VCaP (cell line): Measurements from ENCODE around the gene JCHAIN.

Experiments used
- H3K27ac ChIP-seq: fragments of 450-650 bp; 2 replicates; pipeline ENCODE4 v1.5.1; 2017
- TF ChIP-seq, protein P1 (sequence below): fragments of 450-650 bp; conservative IDR thresholded peaks from 2 replicates; pipeline ENCODE4 v1.5.1; 2017; ENCODE audit warnings: mild to moderate bottlenecking, moderate library complexity

JCHAIN gene

GRCh38 chr4:70709611-70710205 lies 43.4 kb upstream of the JCHAIN start:
- TF ChIP-seq, protein P1, sequence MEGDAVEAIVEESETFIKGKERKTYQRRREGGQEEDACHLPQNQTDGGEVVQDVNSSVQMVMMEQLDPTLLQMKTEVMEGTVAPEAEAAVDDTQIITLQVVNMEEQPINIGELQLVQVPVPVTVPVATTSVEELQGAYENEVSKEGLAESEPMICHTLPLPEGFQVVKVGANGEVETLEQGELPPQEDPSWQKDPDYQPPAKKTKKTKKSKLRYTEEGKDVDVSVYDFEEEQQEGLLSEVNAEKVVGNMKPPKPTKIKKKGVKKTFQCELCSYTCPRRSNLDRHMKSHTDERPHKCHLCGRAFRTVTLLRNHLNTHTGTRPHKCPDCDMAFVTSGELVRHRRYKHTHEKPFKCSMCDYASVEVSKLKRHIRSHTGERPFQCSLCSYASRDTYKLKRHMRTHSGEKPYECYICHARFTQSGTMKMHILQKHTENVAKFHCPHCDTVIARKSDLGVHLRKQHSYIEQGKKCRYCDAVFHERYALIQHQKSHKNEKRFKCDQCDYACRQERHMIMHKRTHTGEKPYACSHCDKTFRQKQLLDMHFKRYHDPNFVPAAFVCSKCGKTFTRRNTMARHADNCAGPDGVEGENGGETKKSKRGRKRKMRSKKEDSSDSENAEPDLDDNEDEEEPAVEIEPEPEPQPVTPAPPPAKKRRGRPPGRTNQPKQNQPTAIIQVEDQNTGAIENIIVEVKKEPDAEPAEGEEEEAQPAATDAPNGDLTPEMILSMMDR = no peak
- peak overlapping the region; percentile 82 for H3K27ac ChIP-seq

DNA sequence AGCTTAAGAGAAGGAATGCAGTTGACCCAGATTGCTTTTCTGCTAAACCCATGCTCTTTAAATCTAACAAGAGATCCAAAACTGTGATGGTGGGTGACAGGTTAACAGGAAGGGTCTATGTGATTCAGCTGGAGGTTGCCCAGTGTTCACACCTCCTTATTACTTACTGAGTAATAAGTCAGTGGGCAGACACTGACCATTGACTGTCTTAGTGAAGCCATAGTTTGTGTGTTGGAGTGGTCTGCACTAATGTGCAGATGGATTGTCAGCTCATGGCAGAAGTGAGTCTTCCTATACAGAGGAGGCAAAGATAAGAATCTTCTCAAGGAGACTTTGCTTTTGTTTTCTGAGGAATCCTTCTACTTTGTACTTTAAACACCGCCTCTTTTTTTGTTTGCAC lies 40.2 kb upstream of the JCHAIN start:
- peak overlapping the region; percentile 98 for H3K27ac ChIP-seq
- TF ChIP-seq, protein P1 = no peak

GRCh38 chr4:70706044-70706461 lies 39.7 kb upstream of the JCHAIN start:
- peak overlapping the region; percentile 98 for H3K27ac ChIP-seq
- TF ChIP-seq, protein P1 = no peak

- TF ChIP-seq, protein P1 = no peak
- peak overlapping the region; percentile 98 for H3K27ac ChIP-seq
Measured at GRCh38 chr4:70705183-70706043, 39.1 kb upstream of the JCHAIN start.

- TF ChIP-seq, protein P1 = no peak
- H3K27ac ChIP-seq = peak overlapping the region; percentile 98
Measured at GRCh38 chr4:70704931-70705182, 38.5 kb upstream of the JCHAIN start.

GRCh38 chr4:70704215-70704930 lies 38.1 kb upstream of the JCHAIN start:
- H3K27ac ChIP-seq = peak overlapping the region; percentile 98
- TF ChIP-seq, protein P1 = peak; percentile 67

GRCh38 chr4:70703619-70704214 lies 37.4 kb upstream of the JCHAIN start:
- H3K27ac ChIP-seq = peak overlapping the region; percentile 98
- TF ChIP-seq, protein P1 = no peak

GRCh38 chr4:70702592-70702991 lies 36.3 kb upstream of the JCHAIN start:
- H3K27ac ChIP-seq = peak overlapping the region; percentile 98
